Stimulated activated CD4-positive, alpha-beta T cell treated with anti-CD3 and anti-CD28 coated beads, TNF-alpha, amount 100 ng/mL, for 1 hour (primary cell): ENCODE data around the gene RBM44.
"Not testable (repeated sequence)": the region's sequence is repeated elsewhere in the genome, so short reads cannot be mapped to it uniquely, and the experiment has no call there.

Experiments
- DNase-seq, 3 donors: peaks; one replicate each; pipeline ENCODE4 v3.0.0-alpha.2; 2020; ENCODE audit warnings: low read depth in 3 of 3, low spot score in 1 of 3

Gene RBM44

GRCh38 chr2:237798236-237799059, at the start of gene RBM44:
RBM44 (plus strand) TSS chr2:237798779; CDS start chr2:237813610, 14,831 bp downstream.
- no peak for DNase-seq

GRCh38 chr2:237749002-237749401, 49.6 kb upstream of the RBM44 start:
- DNase-seq, result no peak

GRCh38 chr2:237749961-237750360, 48.6 kb upstream of the RBM44 start:
- DNase-seq, result no peak

- not testable (repeated sequence) for DNase-seq
These were observed 48.1 kb upstream of the RBM44 start for GRCh38 chr2:237750441-237750840.

GRCh38 chr2:237752761-237753165, 45.8 kb upstream of the RBM44 start:
- no peak for DNase-seq

GRCh38 chr2:237754182-237754581, 44.4 kb upstream of the RBM44 start:
- DNase-seq, result no peak

GRCh38 chr2:237754626-237755248, 43.8 kb upstream of the RBM44 start:
- DNase-seq, result no peak

GRCh38 chr2:237757616-237758015, 41.0 kb upstream of the RBM44 start:
- DNase-seq, result no peak

- DNase-seq, result no peak
These were observed 40.4 kb upstream of the RBM44 start for GRCh38 chr2:237758185-237758584.

- no peak for DNase-seq
These were observed 39.4 kb upstream of the RBM44 start for GRCh38 chr2:237759176-237759575.

- no peak for DNase-seq
These were observed 37.8 kb upstream of the RBM44 start for GRCh38 chr2:237760506-237761502.

- DNase-seq, result not testable (repeated sequence)
These were observed 36.0 kb upstream of the RBM44 start for GRCh38 chr2:237762291-237763182.

GRCh38 chr2:237763812-237764211, 34.8 kb upstream of the RBM44 start:
- no peak for DNase-seq

GRCh38 chr2:237765122-237765521, 33.5 kb upstream of the RBM44 start:
- DNase-seq, result not testable (repeated sequence)

- no peak for DNase-seq
These were observed 32.7 kb upstream of the RBM44 start for GRCh38 chr2:237765875-237766274.

GRCh38 chr2:237766340-237766739, 32.2 kb upstream of the RBM44 start:
- DNase-seq, result no peak

- no peak for DNase-seq
These were observed 26.1 kb upstream of the RBM44 start for GRCh38 chr2:237772513-237772912.

- no peak for DNase-seq
These were observed 24.8 kb upstream of the RBM44 start for GRCh38 chr2:237773826-237774225.

GRCh38 chr2:237774811-237775553, 23.6 kb upstream of the RBM44 start:
- DNase-seq, result peak in 1 of 3 donors; percentile 10

GRCh38 chr2:237779521-237779920, 19.1 kb upstream of the RBM44 start:
- no peak for DNase-seq
